Upper lobe of left lung (tissue), 6 donors: Measurements from ENCODE around the gene MRTFB. TPM values are rescaled to one million over a fixed set of nuclear protein-coding genes. Genes with fewer than 3 reads are reported as not detected.

Source experiments
- ATAC-seq, 2 donors: fragments of 200-7000 bp; cut with Tn5 transposase; one replicate each; pipeline ENCODE4 v1.9.1; 2022; ENCODE audit warnings: mild to moderate bottlenecking in 2 of 2, moderate library complexity in 2 of 2; ENCODE audit not compliant: low FRiP score in 2 of 2
- DNase-seq, 2 donors: peaks; one replicate each; pipeline ENCODE4 v3.0.0-alpha.2; 2019 to 2020
- H3K27ac ChIP-seq, 4 donors: fragments of 200-600 bp; sonication (generic); one replicate each; pipeline ENCODE4 v1.5.1; 2016 to 2019
- H3K27me3 ChIP-seq, 4 donors: fragments of 200-600 bp; sonication (generic); one replicate each; pipeline ENCODE4 v1.5.1; 2017 to 2019
- H3K36me3 ChIP-seq, 4 donors: fragments of 200-600 bp; sonication (generic); one replicate each; pipeline ENCODE4 v1.5.1; 2016 to 2019
- H3K4me1 ChIP-seq, 4 donors: fragments of 200-600 bp; sonication (generic); one replicate each; pipeline ENCODE4 v1.5.1; 2018 to 2019
- H3K4me3 ChIP-seq, 4 donors: fragments of 200-600 bp; sonication (generic); one replicate each; pipeline ENCODE4 v1.5.1; 2017 to 2019; ENCODE audit warnings: mild to moderate bottlenecking in 2 of 4, moderate library complexity in 1 of 4
- H3K9me3 ChIP-seq, 4 donors: fragments of 200-600 bp; sonication (generic); one replicate each; pipeline ENCODE4 v1.5.1; 2018 to 2019
- CTCF ChIP-seq, 6 experiments: fragments of 450-650 bp in 4 of 6; fragments of 200-600 bp in 2 of 6; sonication (generic) in 2 of 6; IDR thresholded peaks; one replicate each; pipeline ENCODE4 v1.5.1; 2016 to 2019; ENCODE audit warnings: antibody characterized with exemption in 6 of 6
- EP300 ChIP-seq, 4 donors: sonication (generic); formaldehyde crosslinking; IDR thresholded peaks; one replicate each; pipeline ENCODE4 v1.5.1; 2017; ENCODE audit warnings: antibody characterized with exemption in 4 of 4, control low read depth in 2 of 4
- POLR2A ChIP-seq, 4 donors: fragments of 450-650 bp; IDR thresholded peaks; one replicate each; pipeline ENCODE4 v1.5.1; 2016 to 2017; ENCODE audit warnings: antibody characterized with exemption in 4 of 4, mild to moderate bottlenecking in 2 of 4
- POLR2AphosphoS5 ChIP-seq, 2 donors: sonication (generic); formaldehyde crosslinking; IDR thresholded peaks; one replicate each; pipeline ENCODE4 v1.5.1; 2017; ENCODE audit warnings: antibody characterized with exemption in 2 of 2
- WGBS, 2 donors: methylation state at CpG; one replicate each; pipeline ENCODE4 v1.1.5; 2017 to 2018; 5-methylcytosine and 5-hydroxymethylcytosine counted together
- total RNA-seq, 6 donors: library from RNA; depleted of rRNA in 4 of 6; stranded (reverse); fragments of >200 nt in 4 of 6; gene quantifications; one replicate each; pipeline versions ENCODE4 v1.1.0 to v1.2.1, GENCODE V29; 2016 to 2021
- donor health status: DM: no; HTN: no; CAD: no; lungs with moderate emphysema.
- donor health status: DM: no; HTN: yes; CAD: no; lungs with severe emphysema.

Gene MRTFB
- total RNA-seq, 6 donors from 2014 or later = 46.9 to 100 (median 66.7) TPM

GRCh38 chr16:14110728-14111251 lies 39.7 kb downstream of the MRTFB start:
- TF ChIP-seq POLR2AphosphoS5 (IDR thresholded peaks at IDR 0.05) (no peak), CTCF (IDR thresholded peaks at IDR 0.05) (no peak), POLR2A (IDR thresholded peaks at IDR 0.05) (no peak), EP300 (IDR thresholded peaks at IDR 0.05) (no peak)
- ATAC-seq (no peak), DNase-seq (no peak)
- H3K36me3 ChIP-seq = no peaks in the 10 kb centered on the region
- H3K4me3 ChIP-seq = no peak overlapping the region
- 79 to 83% methylated on average over 6 of the region's 6 CpGs for WGBS, 2 donors
- peaks cover 20 to 43% (median 37%) of the 10 kb centered on the region in 4 donors for H3K4me1 ChIP-seq
- no peaks in the 10 kb centered on the region for H3K9me3 ChIP-seq
- no peaks in the 10 kb centered on the region for H3K27me3 ChIP-seq
- H3K27ac ChIP-seq = no peak overlapping the region

GRCh38 chr16:14111713-14112538 lies 40.8 kb downstream of the MRTFB start:
- Histone ChIP-seq H3K36me3 (no peaks in the 10 kb centered on the region), H3K9me3 (no peaks in the 10 kb centered on the region), H3K27ac (peak overlapping the region in 1 of 4 donors; percentile 49), H3K4me3 (no peak overlapping the region), H3K4me1 (peaks cover 20 to 42% (median 37%) of the 10 kb centered on the region in 4 donors), H3K27me3 (no peaks in the 10 kb centered on the region)
- TF ChIP-seq POLR2AphosphoS5 (IDR thresholded peaks at IDR 0.05) = no peak
- 80 to 82% methylated on average over 14 of the region's 14 CpGs for WGBS, 2 donors
- ATAC-seq = no peak
- DNase-seq = peak; percentile 6 to 29

- no peak overlapping the region for H3K4me3 ChIP-seq
- no peaks in the 10 kb centered on the region for H3K9me3 ChIP-seq
- DNase-seq (no peak), ATAC-seq (no peak)
- H3K4me1 ChIP-seq = peaks cover 20 to 39% (median 37%) of the 10 kb centered on the region in 4 donors
- no peaks in the 10 kb centered on the region for H3K36me3 ChIP-seq
- TF ChIP-seq POLR2A (IDR thresholded peaks at IDR 0.05) = no peak
- peak overlapping the region in 1 of 4 donors; percentile 49 for H3K27ac ChIP-seq
- WGBS, 2 donors = 10 to 27% methylated on average over 1 of the region's 1 CpG
- no peaks in the 10 kb centered on the region for H3K27me3 ChIP-seq
Observed at GRCh38 chr16:14112539-14112856, 41.4 kb downstream of the MRTFB start.

- no peaks in the 10 kb centered on the region for H3K27me3 ChIP-seq
- no peak for DNase-seq
- H3K27ac ChIP-seq = peak overlapping the region in 1 of 4 donors; percentile 49
- peaks cover 14 to 39% (median 37%) of the 10 kb centered on the region in 4 donors for H3K4me1 ChIP-seq
- TF ChIP-seq POLR2A (IDR thresholded peaks at IDR 0.05) = no peak
- no peak for TF ChIP-seq POLR2AphosphoS5 (IDR thresholded peaks at IDR 0.05)
- no peak for TF ChIP-seq CTCF (IDR thresholded peaks at IDR 0.05)
- TF ChIP-seq EP300 (IDR thresholded peaks at IDR 0.05) = no peak
- WGBS, 2 donors = 72 to 76% methylated on average over 4 of the region's 4 CpGs
- no peak overlapping the region for H3K4me3 ChIP-seq
- no peak for ATAC-seq
- no peaks in the 10 kb centered on the region for H3K9me3 ChIP-seq
- H3K36me3 ChIP-seq = no peaks in the 10 kb centered on the region
Observed at GRCh38 chr16:14113344-14113743, 42.2 kb downstream of the MRTFB start.

- whole genome bisulfite sequencing, 2 donors = 80 to 86% methylated on average over 1 of the region's 1 CpG
- ATAC-seq = no peak
- no peak overlapping the region for H3K27ac ChIP-seq
- H3K27me3 ChIP-seq = no peaks in the 10 kb centered on the region
- TF ChIP-seq EP300 (IDR thresholded peaks at IDR 0.05) = no peak
- TF ChIP-seq POLR2AphosphoS5 (IDR thresholded peaks at IDR 0.05) = no peak
- TF ChIP-seq POLR2A (IDR thresholded peaks at IDR 0.05) = no peak
- TF ChIP-seq CTCF (IDR thresholded peaks at IDR 0.05) = no peak
- H3K9me3 ChIP-seq = no peaks in the 10 kb centered on the region
- H3K4me3 ChIP-seq = no peak overlapping the region
- H3K4me1 ChIP-seq = peaks cover 6 to 22% (median 9%) of the 10 kb centered on the region in 4 donors
- no peaks in the 10 kb centered on the region for H3K36me3 ChIP-seq
- DNase-seq = no peak
Observed at GRCh38 chr16:14117051-14117450, 45.9 kb downstream of the MRTFB start.
